Keratinocyte (primary cell): ENCODE measurements around the gene VSIR. TPM values are rescaled to one million over a fixed set of nuclear protein-coding genes. Genes with fewer than 3 reads are reported as not detected.

Source experiments
- DNase-seq: peaks from one replicate; pipeline ENCODE4 v3.0.0-alpha.2; 2011; ENCODE audit warnings: low read depth, missing footprints, low spot score
- FAIRE-seq: peaks from 2 replicates; lab custom pipeline; 2011; peaks lifted over from hg19 to GRCh38; lab: Jason Lieb, UNC
- H2AFZ ChIP-seq: 2 replicates; pipeline ENCODE4 v1.6.0; 2012; ENCODE audit warnings: low read length, control low read depth, inconsistent platforms; ENCODE audit not compliant: control insufficient read depth
- H3K27ac ChIP-seq: 2 replicates; pipeline ENCODE4 v1.5.1; 2011; ENCODE audit warnings: low read length; ENCODE audit not compliant: control insufficient read depth, insufficient read depth
- H3K27me3 ChIP-seq: 3 replicates; pipeline ENCODE4 v1.6.0; 2011; ENCODE audit warnings: low read length; ENCODE audit not compliant: control insufficient read depth, insufficient read depth; ENCODE audit errors: extremely low read depth
- H3K36me3 ChIP-seq, 2 experiments: 2 replicates in 1 of 2; 3 replicates in 1 of 2; pipeline ENCODE4 v1.5.1; 2011; ENCODE audit warnings: low read length in 2 of 2, mild to moderate bottlenecking in 1 of 2; ENCODE audit not compliant: control insufficient read depth in 2 of 2, insufficient read depth in 2 of 2; ENCODE audit errors: extremely low read depth in 1 of 2
- H3K4me1 ChIP-seq: 3 replicates; pipeline ENCODE4 v1.5.1; 2011; ENCODE audit warnings: low read length; ENCODE audit not compliant: control insufficient read depth, insufficient read depth; ENCODE audit errors: extremely low read depth
- H3K4me2 ChIP-seq: 3 replicates; pipeline ENCODE4 v1.6.0; 2011; ENCODE audit warnings: low read depth, low read length; ENCODE audit not compliant: control insufficient read depth, insufficient read depth; ENCODE audit errors: extremely low read depth
- H3K4me3 ChIP-seq, 3 experiments: fragments of 200-600 bp in 1 of 3; sonication (generic) in 1 of 3; 2 replicates in 2 of 3; 3 replicates in 1 of 3; pipeline ENCODE4 v1.5.1; 2011 to 2016; ENCODE audit warnings: low read length in 3 of 3, mild to moderate bottlenecking in 3 of 3, control low read depth in 2 of 3, inconsistent platforms in 1 of 3, low read depth in 1 of 3, mixed read lengths in 1 of 3, mixed run types in 1 of 3, moderate library complexity in 1 of 3; ENCODE audit not compliant: control insufficient read depth in 2 of 3, insufficient read depth in 2 of 3; ENCODE audit errors: extremely low read depth in 1 of 3
- H3K79me2 ChIP-seq: 2 replicates; pipeline ENCODE4 v1.6.0; 2012; ENCODE audit warnings: low read length; ENCODE audit not compliant: control insufficient read depth, insufficient read depth
- H3K9ac ChIP-seq: 3 replicates; pipeline ENCODE4 v1.6.0; 2011; ENCODE audit warnings: low read length; ENCODE audit not compliant: control insufficient read depth, insufficient read depth; ENCODE audit errors: extremely low read depth
- H3K9me1 ChIP-seq: 3 replicates; pipeline ENCODE4 v1.6.0; 2011; ENCODE audit warnings: low read length; ENCODE audit not compliant: control insufficient read depth, insufficient read depth; ENCODE audit errors: extremely low read depth
- H3K9me3 ChIP-seq: 2 replicates; pipeline ENCODE4 v1.5.1; 2012; ENCODE audit warnings: low read depth, low read length; ENCODE audit not compliant: control insufficient read depth
- H4K20me1 ChIP-seq: 3 replicates; pipeline ENCODE4 v1.6.0; 2011; ENCODE audit warnings: low read length; ENCODE audit not compliant: control insufficient read depth, insufficient read depth; ENCODE audit errors: extremely low read depth
- CTCF ChIP-seq, 3 experiments: IDR thresholded peaks in 1 of 3; conservative IDR thresholded peaks in 1 of 3; optimal IDR thresholded peaks in 1 of 3; 2 replicates in 2 of 3; 3 replicates in 1 of 3; pipeline versions ENCODE3 to v1.5.1; 2011; ENCODE audit warnings: low read length in 3 of 3, mild to moderate bottlenecking in 3 of 3, moderate library complexity in 2 of 3, control low read depth in 1 of 3, inconsistent platforms in 1 of 3; ENCODE audit not compliant: insufficient read depth in 2 of 3; ENCODE audit errors: extremely low read depth in 1 of 3
- EZH2 ChIP-seq: IDR thresholded peaks from one replicate; pipeline ENCODE4 v1.6.1; 2012; ENCODE audit warnings: inconsistent platforms, mild to moderate bottlenecking, low read length, moderate library complexity
- dilution Hi-C: fragments of 300-500 bp; cut with MboI; formaldehyde crosslinking; loops from one replicate; pipeline ENCODE4 v1.7.0; 2020; ENCODE audit warnings: low sequenced_read_pairs; ENCODE audit not compliant: extremely low pct_ligation_motif_present
- polyA plus RNA-seq, 5 experiments: library from polyadenylated mRNA; depleted of rRNA in 3 of 5; stranded (reverse) in 3 of 5; stranded (forward) in 1 of 5; unstranded in 1 of 5; fragments of >200 nt; gene quantifications; 1 replicate in 1 of 5; 2 replicates in 3 of 5; 3 replicates in 1 of 5; pipeline versions ENCODE4 v1.2.1 to v1.2.3, GENCODE V29; 2011 to 2012; ENCODE audit warnings: missing spikeins in 2 of 5, low read depth in 1 of 5, low replicate concordance in 1 of 5

Gene VSIR
- polyA plus RNA-seq, 1 donor (not counting 4 experiments of a cell fraction or from before 2014, with no cell fraction given) = 8.1 TPM

- DNase-seq (no peak), FAIRE-seq (no peak)
- dilution Hi-C loops = no loop called here
- H3K9ac ChIP-seq = no peak overlapping the region
- H3K36me3 ChIP-seq = no peaks in the 10 kb centered on the region
- no peaks in the 10 kb centered on the region for H3K79me2 ChIP-seq
- H3K9me3 ChIP-seq = no peaks in the 10 kb centered on the region
- no peak overlapping the region for H3K27ac ChIP-seq
- H4K20me1 ChIP-seq = no peaks in the 10 kb centered on the region
- TF ChIP-seq EZH2 (no peak), CTCF (optimal IDR thresholded peaks at IDR 0.05 in 1 of 3, IDR thresholded peaks at IDR 0.05 in 1 of 3, conservative IDR thresholded peaks at IDR 0.05 in 1 of 3; ENCODE audit: extremely low read depth in 1 of 3, insufficient read depth in 2 of 3, low read length in 3 of 3) (no peak)
- no peaks in the 10 kb centered on the region for H3K9me1 ChIP-seq
- H3K27me3 ChIP-seq = peaks cover 19% of the 10 kb centered on the region
- no peak overlapping the region for H3K4me3 ChIP-seq
- no peaks in the 10 kb centered on the region for H3K4me1 ChIP-seq
- no peak overlapping the region for H3K4me2 ChIP-seq
- no peak overlapping the region for H2AFZ ChIP-seq
These were observed 9.0 kb upstream of the VSIR start for GRCh38 chr10:71782221-71782916.

GRCh38 chr10:71780719-71781118, 7.4 kb upstream of the VSIR start:
- H3K79me2 ChIP-seq = no peaks in the 10 kb centered on the region
- dilution Hi-C loops = no loop called here
- TF ChIP-seq EZH2 (no peak), CTCF (optimal IDR thresholded peaks at IDR 0.05 in 1 of 3, IDR thresholded peaks at IDR 0.05 in 1 of 3, conservative IDR thresholded peaks at IDR 0.05 in 1 of 3; ENCODE audit: extremely low read depth in 1 of 3, insufficient read depth in 2 of 3, low read length in 3 of 3) (peak in 1 of 3 experiments; percentile 11)
- no peak overlapping the region for H3K9ac ChIP-seq
- DNase-seq (no peak), FAIRE-seq (no peak)
- H3K4me2 ChIP-seq = no peak overlapping the region
- H3K9me1 ChIP-seq = no peaks in the 10 kb centered on the region
- H3K9me3 ChIP-seq = no peaks in the 10 kb centered on the region
- no peaks in the 10 kb centered on the region for H3K4me1 ChIP-seq
- peaks cover 19% of the 10 kb centered on the region for H3K27me3 ChIP-seq
- H4K20me1 ChIP-seq = no peaks in the 10 kb centered on the region
- H2AFZ ChIP-seq = no peak overlapping the region
- H3K27ac ChIP-seq = no peak overlapping the region
- no peaks in the 10 kb centered on the region for H3K36me3 ChIP-seq
- no peak overlapping the region for H3K4me3 ChIP-seq
